DMS 273 treated with DMSO at 0.1 percent for 48 hours (cell line): ENCODE data around the gene HLA-F.

Experiments
- DNase-seq: peaks from one replicate; lab custom pipeline; 2025; lab: John Stamatoyannopoulos, UW

Gene HLA-F

DNA sequence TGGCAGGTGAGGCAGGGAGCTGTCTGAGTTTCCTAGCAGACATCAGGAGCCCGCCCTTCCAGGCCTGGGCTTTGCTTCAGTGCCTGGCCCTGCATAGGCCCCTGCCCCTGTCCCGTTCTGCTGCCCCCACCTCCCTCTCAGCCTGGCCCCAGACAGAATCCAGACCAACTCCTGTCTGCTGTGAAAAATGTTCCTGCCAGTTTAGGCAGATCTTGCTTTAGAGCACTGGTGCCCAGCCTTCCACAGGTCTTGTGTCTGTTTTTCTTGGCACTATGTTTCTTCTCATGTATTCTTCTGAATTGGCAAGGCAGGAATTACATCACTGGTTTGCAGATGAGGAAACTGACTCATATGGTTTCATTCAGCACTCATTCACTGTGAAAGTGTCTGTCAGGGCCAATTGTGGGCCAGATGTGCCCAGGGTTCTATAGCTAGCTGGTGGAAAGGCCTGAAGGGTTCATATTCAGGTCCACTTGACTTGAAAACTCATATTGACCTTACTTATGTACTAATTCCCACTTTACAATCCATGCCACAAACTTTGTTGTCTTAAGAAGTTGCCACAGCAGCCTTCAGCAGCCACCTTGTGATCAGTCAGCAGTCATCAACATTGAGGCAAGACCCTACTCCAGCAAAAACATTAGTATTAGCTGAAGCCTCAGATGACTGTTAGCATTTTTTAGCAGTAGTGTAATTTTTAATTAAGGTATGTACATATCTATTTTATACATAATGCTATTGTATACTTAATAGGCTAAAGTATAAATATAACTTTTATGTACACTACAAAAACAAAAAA, 40.5 kb downstream of the HLA-F start:
- DNase-seq: no peak

DNA sequence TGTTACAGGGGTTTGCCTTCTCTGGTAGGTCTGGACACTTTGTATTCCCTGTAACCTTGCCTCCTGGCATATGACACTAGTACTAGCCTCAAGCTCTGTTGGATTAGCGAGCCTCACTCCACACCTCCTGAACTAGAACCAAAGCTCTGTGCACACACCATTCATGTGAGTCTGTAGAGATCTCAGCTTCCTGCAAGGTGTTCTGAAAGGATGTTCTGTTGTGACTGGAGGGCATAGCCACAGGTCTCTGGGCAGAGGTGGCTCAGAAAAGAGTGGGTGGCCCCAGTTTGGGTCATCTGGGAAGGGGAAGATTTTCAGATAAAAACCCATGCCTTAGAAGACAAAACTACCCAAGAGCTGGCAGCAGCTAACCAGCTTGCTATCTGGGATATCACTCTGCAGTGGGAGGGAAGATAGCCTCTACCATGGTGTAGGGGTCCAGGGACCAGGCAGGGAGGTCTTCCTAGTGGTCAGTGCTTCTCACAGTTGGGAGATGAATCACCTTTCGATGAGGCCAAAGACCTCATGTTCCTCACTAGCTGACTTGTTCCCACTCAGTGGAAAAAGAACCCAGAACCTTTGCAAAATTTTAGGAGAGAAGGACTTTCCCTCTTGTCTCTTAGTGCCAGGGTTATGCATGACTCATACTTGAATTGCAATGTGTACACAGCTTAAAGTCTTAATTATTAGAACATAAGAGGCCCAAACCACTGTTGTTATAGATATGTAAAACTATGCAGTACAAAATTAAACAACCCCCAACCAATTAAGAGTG, 41.4 kb downstream of the HLA-F start:
- DNase-seq: no peak

DNA sequence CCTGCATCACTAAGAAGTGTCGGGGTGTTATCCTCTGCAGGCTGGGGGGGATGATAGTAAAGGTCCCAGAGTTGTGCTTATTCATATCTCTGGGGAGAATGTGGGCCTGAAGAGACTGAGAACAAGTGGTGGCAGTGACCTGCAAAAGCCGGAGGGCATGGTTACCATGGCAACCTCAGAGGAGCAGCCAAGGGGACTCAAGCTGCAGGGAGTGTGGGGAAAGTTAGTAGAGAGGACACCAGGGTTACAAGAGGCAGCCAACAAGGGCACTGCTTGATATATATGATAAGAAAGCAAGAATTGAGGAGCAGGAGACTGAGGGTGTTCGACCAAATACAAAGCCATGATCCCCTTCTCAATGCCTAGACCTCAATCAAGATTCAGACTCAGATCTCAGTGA, 46.1 kb downstream of the HLA-F start:
- DNase-seq: no peak

DNA sequence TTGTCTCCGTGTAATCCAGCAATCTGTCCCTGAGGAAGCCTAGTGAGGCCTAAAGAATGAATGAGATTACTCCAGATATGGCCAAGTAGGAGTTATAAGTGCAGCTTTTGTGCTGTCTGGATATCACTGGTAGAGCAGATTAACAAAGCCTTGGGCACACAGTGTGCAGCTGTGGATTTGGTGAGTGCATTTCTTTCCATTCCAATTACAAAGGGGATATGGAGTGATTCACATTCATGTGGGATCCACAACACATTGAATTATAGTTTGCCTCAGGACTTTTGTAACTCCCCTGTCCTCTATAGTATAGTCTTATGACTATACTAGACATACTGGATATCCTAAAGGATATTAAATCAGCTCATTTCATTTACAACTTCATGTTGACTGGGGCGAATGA, 47.1 kb downstream of the HLA-F start:
- no peak for DNase-seq

DNA sequence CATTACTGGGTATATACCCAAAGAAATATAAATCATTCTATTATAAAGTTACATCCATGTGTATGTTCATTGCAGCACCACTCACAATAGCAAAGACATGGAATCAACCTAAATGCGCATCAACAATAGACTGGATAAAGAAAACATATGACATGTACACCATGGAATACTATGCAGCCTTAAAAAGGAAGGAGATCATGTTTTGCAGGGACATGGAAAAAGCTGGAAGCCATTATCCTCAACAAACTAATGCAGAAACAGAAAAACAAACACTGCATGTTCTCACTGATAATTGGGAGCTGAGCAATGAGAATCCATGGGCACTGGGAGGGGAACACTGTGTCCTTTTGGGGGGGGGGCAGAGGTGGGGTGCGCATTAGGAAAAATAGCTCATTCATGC, 53.5 kb downstream of the HLA-F start:
- no peak for DNase-seq
